ENCODE measurements around the gene ATF7.

The ATF7 gene

GRCh38 chr12:53593031-53593430, 33.2 kb downstream of the ATF7 start:
- no peak overlapping the region for H3K4me3 ChIP-seq (ENCODE audit: low read depth, low read length)
- TF ChIP-seq, protein P1, sequence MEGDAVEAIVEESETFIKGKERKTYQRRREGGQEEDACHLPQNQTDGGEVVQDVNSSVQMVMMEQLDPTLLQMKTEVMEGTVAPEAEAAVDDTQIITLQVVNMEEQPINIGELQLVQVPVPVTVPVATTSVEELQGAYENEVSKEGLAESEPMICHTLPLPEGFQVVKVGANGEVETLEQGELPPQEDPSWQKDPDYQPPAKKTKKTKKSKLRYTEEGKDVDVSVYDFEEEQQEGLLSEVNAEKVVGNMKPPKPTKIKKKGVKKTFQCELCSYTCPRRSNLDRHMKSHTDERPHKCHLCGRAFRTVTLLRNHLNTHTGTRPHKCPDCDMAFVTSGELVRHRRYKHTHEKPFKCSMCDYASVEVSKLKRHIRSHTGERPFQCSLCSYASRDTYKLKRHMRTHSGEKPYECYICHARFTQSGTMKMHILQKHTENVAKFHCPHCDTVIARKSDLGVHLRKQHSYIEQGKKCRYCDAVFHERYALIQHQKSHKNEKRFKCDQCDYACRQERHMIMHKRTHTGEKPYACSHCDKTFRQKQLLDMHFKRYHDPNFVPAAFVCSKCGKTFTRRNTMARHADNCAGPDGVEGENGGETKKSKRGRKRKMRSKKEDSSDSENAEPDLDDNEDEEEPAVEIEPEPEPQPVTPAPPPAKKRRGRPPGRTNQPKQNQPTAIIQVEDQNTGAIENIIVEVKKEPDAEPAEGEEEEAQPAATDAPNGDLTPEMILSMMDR (IDR thresholded peaks at IDR 0.05; ENCODE audit: low read depth, low read length) = no peak
- TF ChIP-seq POLR2A (IDR thresholded peaks at IDR 0.05; ENCODE audit: extremely low read depth, insufficient read length) (no peak), MAX (IDR thresholded peaks at IDR 0.05; ENCODE audit: low read depth, low read length) (no peak), MYC (IDR thresholded peaks at IDR 0.05; ENCODE audit: low read depth, low read length) (no peak)
- DNase-seq (ENCODE audit: low read depth) = no peak

GRCh38 chr12:53592426-53592825, 33.8 kb downstream of the ATF7 start:
- H3K4me3 ChIP-seq (ENCODE audit: low read depth, low read length) = no peak overlapping the region
- TF ChIP-seq MAX (IDR thresholded peaks at IDR 0.05; ENCODE audit: low read depth, low read length) (no peak), MYC (IDR thresholded peaks at IDR 0.05; ENCODE audit: low read depth, low read length) (no peak), POLR2A (IDR thresholded peaks at IDR 0.05; ENCODE audit: extremely low read depth, insufficient read length) (no peak)
- TF ChIP-seq, protein P1 (IDR thresholded peaks at IDR 0.05; ENCODE audit: low read depth, low read length) = no peak
- DNase-seq (ENCODE audit: low read depth) = no peak

DNA sequence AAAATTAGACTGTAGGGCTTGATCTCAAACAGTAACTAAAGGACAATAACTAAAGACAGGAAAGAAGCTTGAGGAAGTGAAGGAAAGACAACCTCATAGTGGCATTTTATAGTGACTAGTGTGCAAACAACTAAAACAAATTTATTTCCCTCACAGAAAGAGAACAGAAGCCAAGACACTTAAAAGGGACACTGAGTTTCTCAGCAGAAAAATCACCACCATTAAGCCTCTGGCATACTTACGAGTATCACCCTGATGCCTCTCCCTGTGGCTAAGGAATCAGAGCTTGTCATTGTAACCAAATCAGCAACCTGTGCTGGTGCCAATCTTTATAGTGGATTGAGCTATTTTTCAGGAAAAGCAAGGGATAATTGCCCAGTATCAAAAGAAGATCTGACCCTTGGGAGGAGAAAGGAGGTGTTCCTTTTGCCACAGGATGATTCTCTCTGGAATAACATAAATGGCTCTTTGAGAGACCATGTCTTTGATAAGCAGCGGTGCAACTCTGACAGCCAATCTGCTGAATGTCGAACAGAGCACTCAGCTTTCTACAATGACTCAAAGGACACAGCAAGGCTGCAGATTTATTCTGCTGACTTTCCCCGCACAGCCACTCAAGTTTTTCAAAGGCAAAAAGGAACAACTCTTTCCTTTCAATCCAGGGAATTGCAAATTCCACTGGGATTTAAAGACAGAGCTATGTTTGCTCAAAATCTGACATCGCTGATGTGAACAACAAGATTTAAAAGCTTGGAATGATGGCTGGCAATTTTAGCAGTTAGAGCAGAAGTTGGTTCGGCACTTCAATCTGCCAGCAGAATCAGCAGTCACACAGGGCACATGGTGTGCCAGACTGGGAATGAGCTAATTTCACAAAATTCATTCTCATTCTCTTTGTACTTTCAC, 34.6 kb downstream of the ATF7 start:
- no peak overlapping the region for H3K4me3 ChIP-seq (ENCODE audit: low read depth, low read length)
- TF ChIP-seq MAX (IDR thresholded peaks at IDR 0.05; ENCODE audit: low read depth, low read length) (no peak), POLR2A (IDR thresholded peaks at IDR 0.05; ENCODE audit: extremely low read depth, insufficient read length) (no peak), MYC (IDR thresholded peaks at IDR 0.05; ENCODE audit: low read depth, low read length) (no peak)
- TF ChIP-seq, protein P1 (IDR thresholded peaks at IDR 0.05; ENCODE audit: low read depth, low read length) = no peak
- DNase-seq (ENCODE audit: low read depth) = no peak

DNA sequence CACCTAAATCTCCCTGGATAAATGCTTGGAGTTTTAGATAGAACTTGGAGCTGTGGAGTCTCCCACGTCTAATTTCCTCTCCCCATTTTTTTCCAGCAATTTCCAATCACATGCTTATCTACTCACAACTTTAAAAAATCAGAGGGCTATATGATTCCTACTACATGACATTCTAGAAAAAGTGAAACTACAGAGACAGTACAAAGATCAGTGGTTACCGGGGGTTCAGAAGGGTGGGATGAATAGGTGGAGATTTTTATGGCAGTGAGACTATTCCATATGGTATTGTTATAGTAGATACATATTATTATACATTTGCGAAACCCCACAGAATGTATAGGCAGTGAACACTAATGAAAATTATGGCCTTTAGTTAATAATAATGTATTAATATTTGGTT, 35.5 kb downstream of the ATF7 start:
- no peak for TF ChIP-seq MYC (IDR thresholded peaks at IDR 0.05; ENCODE audit: low read depth, low read length)
- TF ChIP-seq MAX (IDR thresholded peaks at IDR 0.05; ENCODE audit: low read depth, low read length) = no peak
- no peak for TF ChIP-seq POLR2A (IDR thresholded peaks at IDR 0.05; ENCODE audit: extremely low read depth, insufficient read length)
- H3K4me3 ChIP-seq (ENCODE audit: low read depth, low read length) = no peak overlapping the region
- DNase-seq (ENCODE audit: low read depth) = no peak

- H3K4me3 ChIP-seq (ENCODE audit: low read depth, low read length) = no peak overlapping the region
- TF ChIP-seq MAX (IDR thresholded peaks at IDR 0.05; ENCODE audit: low read depth, low read length) (no peak), POLR2A (IDR thresholded peaks at IDR 0.05; ENCODE audit: extremely low read depth, insufficient read length) (no peak), MYC (IDR thresholded peaks at IDR 0.05; ENCODE audit: low read depth, low read length) (no peak)
- TF ChIP-seq, protein P1 (IDR thresholded peaks at IDR 0.05; ENCODE audit: low read depth, low read length) = no peak
- no peak for DNase-seq (ENCODE audit: low read depth)
Observed at GRCh38 chr12:53589915-53590314, 36.3 kb downstream of the ATF7 start.

DNA sequence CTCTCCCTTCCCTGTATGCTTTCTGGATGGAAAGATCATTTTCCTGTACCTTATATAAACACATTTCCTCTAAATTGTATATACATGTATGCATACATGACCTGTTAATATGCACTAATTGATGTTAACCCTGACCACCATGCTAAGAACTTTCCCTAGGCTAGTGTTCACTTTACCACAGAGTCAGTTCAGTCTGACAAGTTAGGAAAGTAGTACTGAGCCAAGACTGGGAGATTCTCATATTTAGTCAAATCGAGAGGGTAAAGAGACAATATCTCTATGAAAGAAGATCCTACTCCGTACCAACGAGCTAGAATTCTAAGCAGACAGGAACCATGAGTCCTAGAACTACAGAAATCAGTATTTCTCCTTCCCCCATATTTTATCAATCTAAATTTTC, 36.8 kb downstream of the ATF7 start:
- no peak for DNase-seq (ENCODE audit: low read depth)
- H3K4me3 ChIP-seq (ENCODE audit: low read depth, low read length) = no peak overlapping the region
- TF ChIP-seq POLR2A (IDR thresholded peaks at IDR 0.05; ENCODE audit: extremely low read depth, insufficient read length) = no peak
- no peak for TF ChIP-seq MYC (IDR thresholded peaks at IDR 0.05; ENCODE audit: low read depth, low read length)
- no peak for TF ChIP-seq MAX (IDR thresholded peaks at IDR 0.05; ENCODE audit: low read depth, low read length)
- TF ChIP-seq, protein P1 (IDR thresholded peaks at IDR 0.05; ENCODE audit: low read depth, low read length) = no peak
